Thoracic aorta (tissue), 2 donors: ENCODE data around the gene RAB9B. TPM values are rescaled to one million over a fixed set of nuclear protein-coding genes. Genes with fewer than 3 reads are reported as not detected.

Source experiments
- ATAC-seq: fragments of 150-250 bp; one replicate; pipeline ENCODE4 v1.8.0; 2017; ENCODE audit warnings: low read depth; ENCODE audit not compliant: insufficient number of reproducible peaks, low FRiP score
- DNase-seq: peaks from one replicate; pipeline ENCODE4 v3.0.0-alpha.2; 2020; ENCODE audit warnings: low spot score
- H3K27ac ChIP-seq, 2 donors: fragments of 200-600 bp; sonication (generic); 1 replicate in 1 of 2; 2 replicates in 1 of 2; pipeline ENCODE4 v1.5.1; 2016; ENCODE audit warnings: mild to moderate bottlenecking in 2 of 2, moderate library complexity in 2 of 2
- H3K27me3 ChIP-seq: fragments of 200-600 bp; sonication (generic); replicated peaks from 2 replicates; pipeline ENCODE4 v1.6.0; 2016; ENCODE audit warnings: mild to moderate bottlenecking; ENCODE audit not compliant: insufficient read depth
- H3K36me3 ChIP-seq: fragments of 200-600 bp; sonication (generic); one replicate; pipeline ENCODE4 v1.5.1; 2016
- H3K4me1 ChIP-seq, 2 donors: fragments of 200-600 bp; sonication (generic); 1 replicate in 1 of 2; 2 replicates in 1 of 2; pipeline versions ENCODE4 v1.5.1 to v1.6.0; 2016; ENCODE audit warnings: low read depth in 2 of 2, mild to moderate bottlenecking in 1 of 2; ENCODE audit not compliant: control insufficient read depth in 1 of 2
- H3K4me3 ChIP-seq: fragments of 200-600 bp; sonication (generic); 2 replicates; pipeline ENCODE4 v1.5.1; 2016; ENCODE audit warnings: mild to moderate bottlenecking
- H3K9me3 ChIP-seq: fragments of 200-600 bp; sonication (generic); 2 replicates; pipeline ENCODE4 v1.5.1; 2016
- total RNA-seq, 2 donors: library from RNA; depleted of rRNA; stranded (reverse); fragments of >200 nt; gene quantifications; one replicate each; pipeline versions ENCODE4 v1.1.0 to v1.2.3, GENCODE V29; 2016
- TF ChIP-seq, protein P1 (sequence below): fragments of 200-600 bp; sonication (generic); IDR thresholded peaks from one replicate; pipeline ENCODE4 v1.5.1; 2019; ENCODE audit warnings: antibody characterized with exemption

Gene RAB9B
- total RNA-seq, 2 donors from 2014 or later = 6.8 to 7.7 TPM

DNA sequence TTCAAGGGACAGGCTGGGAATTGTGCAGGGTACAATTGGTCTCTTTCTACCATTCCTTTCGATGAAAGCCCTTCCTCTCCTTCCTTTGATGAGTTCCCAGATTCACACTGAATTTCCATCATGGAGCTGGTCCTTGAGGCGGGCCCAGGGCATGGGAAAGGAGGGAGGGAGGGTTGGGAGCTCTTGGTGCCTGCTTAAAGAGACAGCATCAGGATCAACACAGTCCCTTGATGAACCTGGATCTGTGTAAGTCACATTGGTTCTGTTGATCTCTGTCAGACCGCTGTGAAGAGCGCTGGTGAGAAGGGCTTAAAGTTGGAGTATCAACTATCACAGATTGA lies 51.0 kb downstream of the RAB9B start:
- TF ChIP-seq, protein P1, sequence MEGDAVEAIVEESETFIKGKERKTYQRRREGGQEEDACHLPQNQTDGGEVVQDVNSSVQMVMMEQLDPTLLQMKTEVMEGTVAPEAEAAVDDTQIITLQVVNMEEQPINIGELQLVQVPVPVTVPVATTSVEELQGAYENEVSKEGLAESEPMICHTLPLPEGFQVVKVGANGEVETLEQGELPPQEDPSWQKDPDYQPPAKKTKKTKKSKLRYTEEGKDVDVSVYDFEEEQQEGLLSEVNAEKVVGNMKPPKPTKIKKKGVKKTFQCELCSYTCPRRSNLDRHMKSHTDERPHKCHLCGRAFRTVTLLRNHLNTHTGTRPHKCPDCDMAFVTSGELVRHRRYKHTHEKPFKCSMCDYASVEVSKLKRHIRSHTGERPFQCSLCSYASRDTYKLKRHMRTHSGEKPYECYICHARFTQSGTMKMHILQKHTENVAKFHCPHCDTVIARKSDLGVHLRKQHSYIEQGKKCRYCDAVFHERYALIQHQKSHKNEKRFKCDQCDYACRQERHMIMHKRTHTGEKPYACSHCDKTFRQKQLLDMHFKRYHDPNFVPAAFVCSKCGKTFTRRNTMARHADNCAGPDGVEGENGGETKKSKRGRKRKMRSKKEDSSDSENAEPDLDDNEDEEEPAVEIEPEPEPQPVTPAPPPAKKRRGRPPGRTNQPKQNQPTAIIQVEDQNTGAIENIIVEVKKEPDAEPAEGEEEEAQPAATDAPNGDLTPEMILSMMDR = no peak
- Histone ChIP-seq H3K36me3 (no peaks in the 10 kb centered on the region), H3K27ac (no peak overlapping the region), H3K9me3 (no peaks in the 10 kb centered on the region), H3K27me3 (no peaks in the 10 kb centered on the region), H3K4me3 (no peak overlapping the region), H3K4me1 (peaks cover 0 to 12% of the 10 kb centered on the region in 2 donors)
- ATAC-seq (no peak), DNase-seq (no peak)

DNA sequence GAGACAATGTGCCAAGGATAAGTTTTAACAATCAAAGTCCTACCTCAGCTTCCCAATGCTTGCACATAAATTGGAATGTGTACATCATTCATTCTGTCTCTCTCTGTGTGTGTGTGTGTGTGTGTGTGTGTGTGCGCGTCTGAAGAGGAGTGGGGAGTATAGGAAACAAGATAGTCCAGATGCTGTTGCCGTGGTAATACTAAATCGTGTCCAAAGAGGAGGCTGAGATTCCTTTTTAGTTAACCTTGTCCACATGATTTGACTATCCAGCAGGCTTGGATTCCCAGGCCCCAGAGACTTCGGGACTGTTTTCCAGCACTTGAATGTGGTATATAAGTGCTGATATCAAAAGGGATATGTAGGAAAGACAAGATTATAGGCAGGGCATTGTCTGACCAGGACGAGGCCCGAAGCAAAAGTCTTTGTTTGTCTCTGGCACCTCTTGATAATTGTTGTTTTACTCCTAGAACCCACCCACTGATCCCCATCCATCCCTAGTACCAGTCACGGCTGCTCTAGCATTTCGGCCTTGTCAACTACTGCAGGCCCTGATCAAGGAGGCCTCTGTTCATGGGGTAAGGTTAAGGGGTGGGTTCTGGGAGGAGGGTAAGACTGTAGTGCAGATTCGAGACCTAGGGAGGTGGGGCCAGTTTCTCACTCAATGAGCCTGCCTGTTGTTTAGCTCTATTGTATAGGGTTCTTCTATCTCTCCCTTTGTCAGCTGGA lies 51.6 kb downstream of the RAB9B start:
- no peaks in the 10 kb centered on the region for H3K27me3 ChIP-seq
- ATAC-seq = no peak

DNA sequence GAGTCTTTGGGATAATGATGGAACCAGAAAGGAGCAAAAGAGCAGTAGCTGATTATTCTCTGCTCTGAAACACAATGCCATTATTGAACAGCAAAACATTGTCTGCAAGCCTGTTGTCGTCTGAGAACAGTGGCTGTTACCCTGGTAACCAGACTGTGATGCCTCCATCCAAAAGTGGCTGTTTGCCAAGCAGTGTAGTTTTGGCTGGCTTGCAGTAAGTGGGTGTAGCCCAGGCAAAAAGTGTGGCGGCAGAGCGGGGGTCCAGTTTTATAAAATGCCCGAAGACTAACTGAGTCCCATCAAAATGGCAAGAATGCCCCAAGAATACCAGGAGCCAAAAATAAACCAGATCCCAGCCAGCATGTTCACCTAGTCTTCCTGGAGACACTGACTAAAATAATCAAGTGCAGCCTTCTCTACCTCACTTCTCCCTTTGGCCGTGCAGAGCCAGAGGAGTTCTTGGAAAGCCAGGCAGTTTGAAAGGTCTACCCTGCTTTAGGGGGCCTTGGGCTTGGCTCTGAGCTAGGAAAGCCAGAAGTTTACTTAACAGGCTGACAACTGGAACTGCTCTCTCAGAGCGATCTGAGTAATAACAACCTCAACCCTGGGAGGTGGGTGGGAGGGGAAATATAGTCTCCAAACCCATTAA lies 52.8 kb downstream of the RAB9B start:
- H3K36me3 ChIP-seq = no peaks in the 10 kb centered on the region
- no peak overlapping the region for H3K27ac ChIP-seq
- ATAC-seq (no peak), DNase-seq (no peak)
- no peak overlapping the region for H3K4me3 ChIP-seq
- no peaks in the 10 kb centered on the region for H3K9me3 ChIP-seq
- TF ChIP-seq, protein P1 = no peak
- peaks cover 0 to 12% of the 10 kb centered on the region in 2 donors for H3K4me1 ChIP-seq
- no peaks in the 10 kb centered on the region for H3K27me3 ChIP-seq

More for the DNA sequence above, 51.6 kb downstream of the RAB9B start:
- H3K4me3 ChIP-seq = no peak overlapping the region
- H3K27ac ChIP-seq = no peak overlapping the region
- H3K9me3 ChIP-seq = no peaks in the 10 kb centered on the region
- DNase-seq = no peak
- H3K4me1 ChIP-seq = peaks cover 0 to 12% of the 10 kb centered on the region in 2 donors
- TF ChIP-seq, protein P1 = no peak
- no peaks in the 10 kb centered on the region for H3K36me3 ChIP-seq

DNA sequence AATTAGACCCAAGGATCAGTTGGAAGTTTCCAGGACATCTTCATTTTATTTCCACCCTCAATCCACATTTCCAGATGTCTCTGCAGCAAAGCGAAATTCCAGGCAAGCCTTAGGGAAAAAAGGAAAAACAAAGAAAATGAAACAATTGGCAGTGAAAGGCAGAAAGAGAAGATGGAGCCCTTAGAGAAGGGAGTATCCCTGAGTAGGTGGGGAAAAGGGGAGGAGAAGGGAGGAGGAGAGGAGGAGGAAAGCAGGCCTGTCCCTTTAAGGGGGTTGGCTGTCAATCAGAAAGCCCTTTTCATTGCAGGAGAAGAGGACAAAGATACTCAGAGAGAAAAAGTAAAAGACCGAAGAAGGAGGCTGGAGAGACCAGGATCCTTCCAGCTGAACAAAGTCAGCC lies 55.5 kb downstream of the RAB9B start, which contains the start of gene PLP1:
Gene PLP1 (plus strand): TSS at position 295 of the 400 bp plus-strand sequence. CDS start 156 bp downstream, outside the sequence.
- H3K27ac ChIP-seq = no peak within 1 kb of the TSS
- ATAC-seq (no peak), DNase-seq (no peak)
- no peaks in the 10 kb centered on the region for H3K36me3 ChIP-seq
- H3K4me3 ChIP-seq = no peak within 1 kb of the TSS
- no peaks in the 10 kb centered on the region for H3K27me3 ChIP-seq
- TF ChIP-seq, protein P1 = no peak
- H3K9me3 ChIP-seq = no peaks in the 10 kb centered on the region
- H3K4me1 ChIP-seq = peaks cover 0 to 12% of the 10 kb centered on the region in 2 donors

DNA sequence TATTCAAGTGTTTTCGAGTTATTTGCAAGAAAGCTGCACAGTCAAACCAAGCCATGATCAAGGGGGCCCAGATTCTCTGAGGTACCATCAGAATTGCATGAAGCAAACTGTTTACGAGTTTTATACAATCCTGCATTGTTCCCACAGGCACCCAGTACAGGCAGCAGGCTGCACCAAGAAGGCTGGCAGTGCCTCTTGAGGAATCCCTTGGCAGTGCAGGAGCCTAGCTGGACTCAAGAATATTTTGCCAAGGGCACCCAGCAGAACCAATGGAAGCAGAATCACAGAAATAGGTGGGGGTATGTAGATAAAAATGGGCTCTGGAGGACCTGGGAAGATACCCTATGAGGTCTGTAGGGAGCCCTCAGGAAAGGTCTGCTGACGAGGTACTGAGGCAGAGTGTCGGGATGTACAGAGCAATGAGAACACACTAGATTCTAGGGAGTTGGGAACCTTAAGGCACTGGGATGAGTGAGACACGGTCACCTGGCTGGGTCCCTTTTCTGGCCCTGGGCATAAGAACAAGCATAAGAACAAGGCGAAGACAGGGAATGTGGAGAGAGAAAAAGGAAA lies 57.9 kb downstream of the RAB9B start:
- Histone ChIP-seq H3K4me3 (no peak overlapping the region), H3K27me3 (no peaks in the 10 kb centered on the region), H3K4me1 (peaks cover 0 to 5% of the 10 kb centered on the region in 2 donors), H3K27ac (no peak overlapping the region), H3K9me3 (no peaks in the 10 kb centered on the region), H3K36me3 (no peaks in the 10 kb centered on the region)
- TF ChIP-seq, protein P1 = peak; percentile 32
- ATAC-seq = no peak
- no peak for DNase-seq
